ENCODE results near the gene CXCL5. TPM values are rescaled to one million over a fixed set of nuclear protein-coding genes. Genes with fewer than 3 reads are reported as not detected.

CXCL5 gene
- not detected in 2 replicates for total RNA-seq (2021)
- Bru-seq, nascent RNA: not detected
- not detected for BruChase-seq, experiment 1, labeled RNA remaining after a 2-hour chase
- BruChase-seq, experiment 2, labeled RNA remaining after a 6-hour chase: percentile 14 among the genes with signal in this experiment
- long read RNA-seq: 0 reads

- Histone ChIP-seq H3K27ac (no peak within 1 kb of the TSS), H2AFZ (no peak within 1 kb of the TSS), H3F3A (ENCODE audit: insufficient read depth, low read depth) (no peaks in the 10 kb centered on the region), H3K9me2 (ENCODE audit: insufficient read depth) (no peaks in the 10 kb centered on the region; the same call in 1 of the 2 replicates), H3K9me3 (ENCODE audit: insufficient read depth, low read depth) (no peaks in the 10 kb centered on the region), H4K20me1 (ENCODE audit: insufficient read depth) (no peaks in the 10 kb centered on the region), H3K4me2 (no peak within 1 kb of the TSS), H3K36me3 (ENCODE audit: low read depth) (no peaks in the 10 kb centered on the region), H3K27me3 (ENCODE audit: insufficient read depth, low read depth) (no peaks in the 10 kb centered on the region), H3K4me1 (replicated peaks; ENCODE audit: insufficient read depth) (no peaks in the 10 kb centered on the region), H3K4me3 (no peak within 1 kb of the TSS), H3K79me2 (ENCODE audit: low read depth) (no peaks in the 10 kb centered on the region)
- ChIA-PET CTCF (no interaction called here), POLR2A (ENCODE audit: unreplicated experiment) (no interaction called here)
- BruUV-seq (replicated peaks): no TSS peak
- intact Hi-C loops (cut with micrococcal nuclease; ENCODE audit: unreplicated experiment): no loop called here
- TF ChIP-seq EZH2 (IDR thresholded peaks at IDR 0.05; ENCODE audit: low read depth) (no peak), CTCF (conservative IDR thresholded peaks at IDR 0.05) (no peak)
- DNase-seq: no peak
Observed at GRCh38 chr4:73998040-73999011, at the start of gene CXCL5. TSS of gene CXCL5 (minus strand) at chr4:73998677. CDS start at chr4:73998581, 96 bp downstream.

- Histone ChIP-seq H3K4me3 (no peak overlapping the region), H3K36me3 (ENCODE audit: low read depth) (no peaks in the 10 kb centered on the region), H4K20me1 (ENCODE audit: insufficient read depth) (no peaks in the 10 kb centered on the region), H3K79me2 (ENCODE audit: low read depth) (no peaks in the 10 kb centered on the region), H2AFZ (no peak overlapping the region), H3K4me1 (replicated peaks; ENCODE audit: insufficient read depth) (no peaks in the 10 kb centered on the region), H3K9me3 (ENCODE audit: insufficient read depth, low read depth) (no peaks in the 10 kb centered on the region), H3F3A (ENCODE audit: insufficient read depth, low read depth) (no peaks in the 10 kb centered on the region), H3K27me3 (ENCODE audit: insufficient read depth, low read depth) (no peaks in the 10 kb centered on the region), H3K27ac (no peak overlapping the region), H3K4me2 (no peak overlapping the region), H3K9me2 (ENCODE audit: insufficient read depth) (no peaks in the 10 kb centered on the region)
- ChIA-PET CTCF (no interaction called here), POLR2A (ENCODE audit: unreplicated experiment) (no interaction called here)
- intact Hi-C loops (cut with micrococcal nuclease; ENCODE audit: unreplicated experiment): no loop called here
- TF ChIP-seq EZH2 (IDR thresholded peaks at IDR 0.05; ENCODE audit: low read depth) (no peak), CTCF (conservative IDR thresholded peaks at IDR 0.05) (no peak)
- no peak for DNase-seq
- BruUV-seq (replicated peaks): no TSS peak
Observed at GRCh38 chr4:74047152-74047551, 48.7 kb upstream of the CXCL5 start.

GRCh38 chr4:74045772-74046171 lies 47.3 kb upstream of the CXCL5 start:
- no peak for DNase-seq
- H3K36me3 ChIP-seq (ENCODE audit: low read depth): no peaks in the 10 kb centered on the region
- TF ChIP-seq EZH2 (IDR thresholded peaks at IDR 0.05; ENCODE audit: low read depth) (no peak), CTCF (conservative IDR thresholded peaks at IDR 0.05) (no peak)
- H3K27ac ChIP-seq: no peak overlapping the region
- CTCF ChIA-PET: no interaction called here
- intact Hi-C loops (cut with micrococcal nuclease; ENCODE audit: unreplicated experiment): no loop called here
- H4K20me1 ChIP-seq (ENCODE audit: insufficient read depth): no peaks in the 10 kb centered on the region
- POLR2A ChIA-PET (ENCODE audit: unreplicated experiment): no interaction called here
- H3K79me2 ChIP-seq (ENCODE audit: low read depth): no peaks in the 10 kb centered on the region
- H3K4me3 ChIP-seq: no peak overlapping the region
- H3K4me2 ChIP-seq: no peak overlapping the region
- H3K9me2 ChIP-seq (ENCODE audit: insufficient read depth): no peaks in the 10 kb centered on the region
- H3F3A ChIP-seq (ENCODE audit: insufficient read depth, low read depth): no peaks in the 10 kb centered on the region
- no peaks in the 10 kb centered on the region for H3K9me3 ChIP-seq (ENCODE audit: insufficient read depth, low read depth)
- no peaks in the 10 kb centered on the region for H3K4me1 ChIP-seq (replicated peaks; ENCODE audit: insufficient read depth)
- no peak overlapping the region for H2AFZ ChIP-seq
- no TSS peak for BruUV-seq (replicated peaks)
- H3K27me3 ChIP-seq (ENCODE audit: insufficient read depth, low read depth): no peaks in the 10 kb centered on the region

Measured in PC-9 (cell line).